OCI-LY7 (cell line): Measurements from ENCODE around the gene ABHD17A. TPM values are rescaled to one million over a fixed set of nuclear protein-coding genes. Genes with fewer than 3 reads are reported as not detected.

ENCODE experiments used
- BruUV-seq: library from RNA; stranded (reverse); fragments of 400-500 nt; replicated peaks from 2 replicates; lab custom pipeline; 2021; lab: Mats Ljungman, UMichigan
- CTCF ChIA-PET: fragments of 300-600 bp; sonication (Branson Sonifier 250); formaldehyde crosslinking; loops from one replicate; lab custom pipeline; 2022; ENCODE audit warnings: antibody characterized with exemption; ENCODE audit not compliant: unreplicated experiment; lab: Charles Lee
- POLR2A ChIA-PET: fragments of 300-600 bp; sonication (Branson Sonifier 250); formaldehyde crosslinking; loops from one replicate; lab custom pipeline; 2022; ENCODE audit warnings: antibody characterized with exemption; lab: Charles Lee
- DNase-seq: peaks from one replicate; pipeline ENCODE4 v3.0.0-alpha.2; 2015; ENCODE audit warnings: low spot score
- H2AFZ ChIP-seq: fragments of 200-600 bp; sonication (generic), shearing (Covaris generic); 2 replicates; pipeline ENCODE4 v1.6.1; 2014; ENCODE audit warnings: mild to moderate bottlenecking, antibody characterized with exemption, low read length, moderate library complexity
- H3K27ac ChIP-seq: fragments of 200-600 bp; sonication (generic); 2 replicates; pipeline ENCODE4 v1.5.1; 2014; ENCODE audit warnings: mixed run types, low read depth, mild to moderate bottlenecking, moderate library complexity, low read length, inconsistent platforms; ENCODE audit not compliant: poor library complexity, severe bottlenecking
- H3K36me3 ChIP-seq: fragments of 200-600 bp; sonication (generic); 2 replicates; pipeline ENCODE4 v1.6.1; 2014; ENCODE audit warnings: mild to moderate bottlenecking, antibody characterized with exemption, low read length, moderate library complexity, mixed read lengths; ENCODE audit not compliant: insufficient read depth
- H3K4me1 ChIP-seq: fragments of 200-600 bp; sonication (generic); 2 replicates; pipeline ENCODE4 v1.5.1; 2014; ENCODE audit warnings: mild to moderate bottlenecking, low read length; ENCODE audit not compliant: insufficient read depth, poor library complexity, severe bottlenecking
- H3K4me2 ChIP-seq: fragments of 200-600 bp; sonication (generic); 2 replicates; pipeline ENCODE4 v1.6.1; 2014; ENCODE audit warnings: mild to moderate bottlenecking, low read length
- H3K4me3 ChIP-seq: fragments of 200-600 bp; sonication (generic); 2 replicates; pipeline ENCODE4 v1.5.1; 2014; ENCODE audit warnings: mild to moderate bottlenecking, low read depth, low read length; ENCODE audit not compliant: poor library complexity, severe bottlenecking
- H3K79me2 ChIP-seq: fragments of 200-600 bp; sonication (generic); 2 replicates; pipeline ENCODE4 v1.6.1; 2016; ENCODE audit warnings: low read depth, mild to moderate bottlenecking, low read length, moderate library complexity, mixed read lengths; ENCODE audit not compliant: insufficient read depth
- H3K9me2 ChIP-seq: fragments of 200-600 bp; sonication (generic); 2 replicates; pipeline ENCODE4 v1.6.1; 2016; ENCODE audit warnings: mild to moderate bottlenecking, low read length, mixed read lengths; ENCODE audit not compliant: insufficient read depth
- H3K9me3 ChIP-seq: fragments of 200-600 bp; sonication (generic); 2 replicates; pipeline ENCODE4 v1.6.1; 2014; ENCODE audit warnings: mild to moderate bottlenecking, mixed run types, low read length, mixed read lengths
- H4K20me1 ChIP-seq: fragments of 200-600 bp; sonication (generic); 2 replicates; pipeline ENCODE4 v1.6.1; 2014; ENCODE audit warnings: mild to moderate bottlenecking, antibody characterized with exemption, low read length, moderate library complexity, mixed read lengths; ENCODE audit not compliant: insufficient read depth
- EZH2phosphoT487 ChIP-seq: fragments of 200-600 bp; sonication (generic); IDR thresholded peaks from 2 replicates; pipeline ENCODE4 v1.6.1; 2018; ENCODE audit warnings: low read depth, borderline replicate concordance, mild to moderate bottlenecking, mixed run types, antibody characterized with exemption, low read length, moderate library complexity, mixed read lengths
- intact Hi-C: fragments of 100-400 bp; cut with micrococcal nuclease; formaldehyde crosslinking; loops from one replicate; pipeline ENCODE4 v1.10.0; 2022; ENCODE audit not compliant: unreplicated experiment
- total RNA-seq, 2 experiments: library from RNA; depleted of rRNA in 1 of 2; stranded (reverse); fragments of >200 nt in 1 of 2; shearing (Covaris generic) in 1 of 2; gene quantifications; 2 replicates each; pipeline ENCODE4 v1.2.3, GENCODE V29; 2014 to 2022
- TF ChIP-seq, protein P1 (sequence below): fragments of 200-600 bp; sonication (generic); conservative IDR thresholded peaks from 2 replicates; pipeline ENCODE4 v1.5.1; 2014; ENCODE audit warnings: mild to moderate bottlenecking, antibody characterized with exemption, low read length, moderate library complexity, mixed read lengths

ABHD17A gene
- total RNA-seq, 2 experiments from 2014 or later: 71.3 to 130 TPM

- POLR2A ChIA-PET: no interaction called here
- intact Hi-C loops: no loop called here
- H3K4me3 ChIP-seq: peak overlapping the region; percentile 93
Measured at GRCh38 chr19:1846517-1847204, 38.6 kb downstream of the ABHD17A start.

GRCh38 chr19:1845642-1846041 is 39.7 kb downstream of the ABHD17A start:
- Histone ChIP-seq H3K4me3 (no peak overlapping the region), H3K36me3 (peaks cover 22% of the 10 kb centered on the region; the same call in 1 of the 2 replicates), H3K79me2 (peaks cover 69% of the 10 kb centered on the region), H4K20me1 (peaks cover 17% of the 10 kb centered on the region), H2AFZ (no peak overlapping the region), H3K9me2 (no peaks in the 10 kb centered on the region), H3K4me2 (0 out of 2 replicates have a peak overlapping the region, but pooled peaks have one; percentile 80), H3K4me1 (peaks cover 19% of the 10 kb centered on the region), H3K27ac (no peak overlapping the region), H3K9me3 (no peaks in the 10 kb centered on the region)
- ChIA-PET POLR2A (no interaction called here), CTCF (no interaction called here)
- DNase-seq: no peak
- no peak for TF ChIP-seq EZH2phosphoT487
- TF ChIP-seq, protein P1, sequence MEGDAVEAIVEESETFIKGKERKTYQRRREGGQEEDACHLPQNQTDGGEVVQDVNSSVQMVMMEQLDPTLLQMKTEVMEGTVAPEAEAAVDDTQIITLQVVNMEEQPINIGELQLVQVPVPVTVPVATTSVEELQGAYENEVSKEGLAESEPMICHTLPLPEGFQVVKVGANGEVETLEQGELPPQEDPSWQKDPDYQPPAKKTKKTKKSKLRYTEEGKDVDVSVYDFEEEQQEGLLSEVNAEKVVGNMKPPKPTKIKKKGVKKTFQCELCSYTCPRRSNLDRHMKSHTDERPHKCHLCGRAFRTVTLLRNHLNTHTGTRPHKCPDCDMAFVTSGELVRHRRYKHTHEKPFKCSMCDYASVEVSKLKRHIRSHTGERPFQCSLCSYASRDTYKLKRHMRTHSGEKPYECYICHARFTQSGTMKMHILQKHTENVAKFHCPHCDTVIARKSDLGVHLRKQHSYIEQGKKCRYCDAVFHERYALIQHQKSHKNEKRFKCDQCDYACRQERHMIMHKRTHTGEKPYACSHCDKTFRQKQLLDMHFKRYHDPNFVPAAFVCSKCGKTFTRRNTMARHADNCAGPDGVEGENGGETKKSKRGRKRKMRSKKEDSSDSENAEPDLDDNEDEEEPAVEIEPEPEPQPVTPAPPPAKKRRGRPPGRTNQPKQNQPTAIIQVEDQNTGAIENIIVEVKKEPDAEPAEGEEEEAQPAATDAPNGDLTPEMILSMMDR: no peak
- intact Hi-C loops: no loop called here
- BruUV-seq: no TSS peak

More at GRCh38 chr19:1846517-1847204, 38.6 kb downstream of the ABHD17A start:
- peaks cover 28% of the 10 kb centered on the region; the same call in 1 of the 2 replicates for H3K36me3 ChIP-seq
- H2AFZ ChIP-seq: no peak overlapping the region
- peak overlapping the region; percentile 80 for H3K4me2 ChIP-seq
- no peaks in the 10 kb centered on the region for H3K9me3 ChIP-seq
- no peak for DNase-seq
- peaks cover 17% of the 10 kb centered on the region for H4K20me1 ChIP-seq
- peaks cover 19% of the 10 kb centered on the region for H3K4me1 ChIP-seq
- peaks cover 63% of the 10 kb centered on the region for H3K79me2 ChIP-seq
- CTCF ChIA-PET: no interaction called here
- H3K9me2 ChIP-seq: no peaks in the 10 kb centered on the region
- no peak for TF ChIP-seq EZH2phosphoT487
- TF ChIP-seq, protein P1: no peak
- H3K27ac ChIP-seq: no peak overlapping the region
- no TSS peak for BruUV-seq

DNA sequence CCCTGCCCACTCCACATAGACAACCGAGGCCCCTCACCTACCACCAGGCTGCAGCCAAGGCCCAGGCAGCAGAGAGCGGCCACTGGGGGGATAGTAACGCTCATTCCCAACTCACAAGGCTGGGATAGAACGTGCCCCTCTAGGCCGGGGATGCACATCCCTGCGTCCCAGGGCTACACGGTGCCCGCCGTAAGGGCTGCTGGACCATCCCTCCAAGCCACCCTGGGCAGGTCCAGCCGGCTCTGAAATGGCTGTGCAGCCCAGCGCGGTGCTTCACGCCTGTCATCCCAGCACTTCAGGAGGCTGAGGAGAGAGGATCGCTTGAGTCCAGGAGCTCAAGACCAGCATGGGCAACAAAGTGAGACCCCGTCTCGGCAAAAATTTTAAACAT is 40.2 kb downstream of the ABHD17A start:
- peaks cover 22% of the 10 kb centered on the region; the same call in 1 of the 2 replicates for H3K36me3 ChIP-seq
- H3K27ac ChIP-seq: no peak overlapping the region
- peaks cover 19% of the 10 kb centered on the region for H3K4me1 ChIP-seq
- no peak for DNase-seq
- H3K4me3 ChIP-seq: no peak overlapping the region
- H2AFZ ChIP-seq: no peak overlapping the region
- peaks cover 17% of the 10 kb centered on the region for H4K20me1 ChIP-seq
- no peak for TF ChIP-seq EZH2phosphoT487
- TF ChIP-seq, protein P1: no peak
- no TSS peak for BruUV-seq
- ChIA-PET CTCF (no interaction called here), POLR2A (no interaction called here)
- no peak overlapping the region for H3K4me2 ChIP-seq
- H3K9me2 ChIP-seq: no peaks in the 10 kb centered on the region
- peaks cover 71% of the 10 kb centered on the region for H3K79me2 ChIP-seq
- H3K9me3 ChIP-seq: no peaks in the 10 kb centered on the region
- intact Hi-C loops: no loop called here
